ENCODE data around the gene MRPS22. TPM values are rescaled to one million over a fixed set of nuclear protein-coding genes. Genes with fewer than 3 reads are reported as not detected.

MRPS22 gene
- total and polyA plus RNA-seq, 2 of the 13 experiments (the other 11 are each of a cell fraction or from before 2014, with no cell fraction given): 52.7 to 113 TPM

DNA sequence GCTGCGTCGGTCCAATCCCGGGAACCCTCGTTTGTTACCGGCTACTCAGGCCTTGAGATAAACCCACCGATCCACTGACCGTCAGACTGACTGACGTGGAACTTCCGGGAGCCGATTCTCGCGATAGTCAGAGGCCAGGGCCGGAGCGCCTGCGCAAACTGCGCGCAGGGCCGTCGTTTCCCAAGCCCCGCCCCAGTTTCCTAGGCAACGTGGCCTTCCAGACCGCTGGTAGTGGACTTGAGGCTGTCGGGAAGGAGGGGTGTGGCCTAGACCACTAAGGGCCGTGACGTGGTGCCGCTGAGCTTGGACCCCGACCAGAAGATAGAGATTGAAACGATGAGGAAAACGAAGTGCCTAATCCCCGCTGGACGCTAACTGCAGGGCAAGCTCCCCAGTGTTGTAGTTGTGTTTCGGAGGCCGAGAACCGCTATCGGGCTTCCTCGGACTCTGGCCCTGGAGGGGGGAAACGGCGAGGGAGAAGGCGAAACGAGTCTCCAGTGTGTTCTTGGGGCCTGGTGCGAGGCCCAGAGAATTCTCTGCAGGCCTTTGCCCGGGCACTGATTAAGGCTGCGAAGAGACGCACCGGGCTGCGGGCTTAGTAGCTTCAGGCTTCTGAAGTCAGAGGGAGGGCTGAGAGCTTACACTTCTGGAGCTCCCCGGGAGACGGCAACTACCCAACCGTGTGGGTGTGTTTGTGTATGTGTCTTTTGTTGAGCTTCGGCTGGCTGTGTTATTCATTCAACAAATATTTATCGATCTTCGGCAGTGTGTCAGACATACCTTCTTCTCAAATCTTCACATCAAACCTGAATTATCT lies 45.9 kb downstream of the MRPS22 start, which contains the start of gene COPB2 (continued):
- TF ChIP-seq, protein P1, sequence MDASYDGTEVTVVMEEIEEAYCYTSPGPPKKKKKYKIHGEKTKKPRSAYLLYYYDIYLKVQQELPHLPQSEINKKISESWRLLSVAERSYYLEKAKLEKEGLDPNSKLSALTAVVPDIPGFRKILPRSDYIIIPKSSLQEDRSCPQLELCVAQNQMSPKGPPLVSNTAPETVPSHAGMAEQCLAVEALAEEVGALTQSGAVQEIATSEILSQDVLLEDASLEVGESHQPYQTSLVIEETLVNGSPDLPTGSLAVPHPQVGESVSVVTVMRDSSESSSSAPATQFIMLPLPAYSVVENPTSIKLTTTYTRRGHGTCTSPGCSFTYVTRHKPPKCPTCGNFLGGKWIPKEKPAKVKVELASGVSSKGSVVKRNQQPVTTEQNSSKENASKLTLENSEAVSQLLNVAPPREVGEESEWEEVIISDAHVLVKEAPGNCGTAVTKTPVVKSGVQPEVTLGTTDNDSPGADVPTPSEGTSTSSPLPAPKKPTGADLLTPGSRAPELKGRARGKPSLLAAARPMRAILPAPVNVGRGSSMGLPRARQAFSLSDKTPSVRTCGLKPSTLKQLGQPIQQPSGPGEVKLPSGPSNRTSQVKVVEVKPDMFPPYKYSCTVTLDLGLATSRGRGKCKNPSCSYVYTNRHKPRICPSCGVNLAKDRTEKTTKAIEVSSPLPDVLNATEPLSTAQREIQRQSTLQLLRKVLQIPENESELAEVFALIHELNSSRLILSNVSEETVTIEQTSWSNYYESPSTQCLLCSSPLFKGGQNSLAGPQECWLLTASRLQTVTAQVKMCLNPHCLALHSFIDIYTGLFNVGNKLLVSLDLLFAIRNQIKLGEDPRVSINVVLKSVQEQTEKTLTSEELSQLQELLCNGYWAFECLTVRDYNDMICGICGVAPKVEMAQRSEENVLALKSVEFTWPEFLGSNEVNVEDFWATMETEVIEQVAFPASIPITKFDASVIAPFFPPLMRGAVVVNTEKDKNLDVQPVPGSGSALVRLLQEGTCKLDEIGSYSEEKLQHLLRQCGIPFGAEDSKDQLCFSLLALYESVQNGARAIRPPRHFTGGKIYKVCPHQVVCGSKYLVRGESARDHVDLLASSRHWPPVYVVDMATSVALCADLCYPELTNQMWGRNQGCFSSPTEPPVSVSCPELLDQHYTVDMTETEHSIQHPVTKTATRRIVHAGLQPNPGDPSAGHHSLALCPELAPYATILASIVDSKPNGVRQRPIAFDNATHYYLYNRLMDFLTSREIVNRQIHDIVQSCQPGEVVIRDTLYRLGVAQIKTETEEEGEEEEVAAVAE (CRISPR knock-in tag; IDR thresholded peaks at IDR 0.05; ENCODE audit: borderline replicate concordance): peak; percentile 23; the same call in 1 of the 2 replicates
- TF ChIP-seq, protein P2, sequence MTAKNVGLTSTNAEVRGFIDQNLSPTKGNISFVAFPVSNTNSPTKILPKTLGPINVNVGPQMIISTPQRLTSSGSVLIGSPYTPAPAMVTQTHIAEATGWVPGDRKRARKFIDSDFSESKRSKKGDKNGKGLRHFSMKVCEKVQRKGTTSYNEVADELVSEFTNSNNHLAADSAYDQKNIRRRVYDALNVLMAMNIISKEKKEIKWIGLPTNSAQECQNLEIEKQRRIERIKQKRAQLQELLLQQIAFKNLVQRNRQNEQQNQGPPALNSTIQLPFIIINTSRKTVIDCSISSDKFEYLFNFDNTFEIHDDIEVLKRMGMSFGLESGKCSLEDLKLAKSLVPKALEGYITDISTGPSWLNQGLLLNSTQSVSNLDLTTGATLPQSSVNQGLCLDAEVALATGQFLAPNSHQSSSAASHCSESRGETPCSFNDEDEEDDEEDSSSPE (CRISPR knock-in tag; IDR thresholded peaks at IDR 0.05): 0 out of 2 replicates have a peak, but pooled peaks have one; percentile 23
- TF ChIP-seq NRL (CRISPR knock-in tag; IDR thresholded peaks at IDR 0.05; ENCODE audit: borderline replicate concordance): peak; percentile 76
- peak; percentile 46; the same call in 1 of the 2 replicates for TF ChIP-seq ZNF816 (CRISPR knock-in tag; IDR thresholded peaks at IDR 0.05; ENCODE audit: borderline replicate concordance)
- no peak for TF ChIP-seq TMF1 (CRISPR knock-in tag; IDR thresholded peaks at IDR 0.05; ENCODE audit: low read depth)
- 0 out of 2 replicates have a peak, but pooled peaks have one; percentile 38 for TF ChIP-seq ZNF337 (CRISPR knock-in tag; IDR thresholded peaks at IDR 0.05; ENCODE audit: borderline replicate concordance, low read depth)
- peak; percentile 97 for TF ChIP-seq NAIF1 (CRISPR knock-in tag; IDR thresholded peaks at IDR 0.05; ENCODE audit: borderline replicate concordance)
- no peak; the same call in 1 of the 2 replicates for TF ChIP-seq WIZ (CRISPR knock-in tag; IDR thresholded peaks at IDR 0.05)
- TF ChIP-seq RXRB (CRISPR knock-in tag; IDR thresholded peaks at IDR 0.05; ENCODE audit: borderline replicate concordance): 0 out of 2 replicates have a peak, but pooled peaks have one; percentile 13
- TF ChIP-seq GLI4 (CRISPR knock-in tag; IDR thresholded peaks at IDR 0.05; ENCODE audit: borderline replicate concordance): no peak
- peak; percentile 50; the same call in 1 of the 2 replicates for TF ChIP-seq NKX3-1 (CRISPR knock-in tag; IDR thresholded peaks at IDR 0.05)
- no peak for TF ChIP-seq ZNF530 (CRISPR knock-in tag; IDR thresholded peaks at IDR 0.05; ENCODE audit: low read depth)
- TF ChIP-seq REPIN1 (CRISPR knock-in tag; IDR thresholded peaks at IDR 0.05; ENCODE audit: borderline replicate concordance, low read depth): peak; percentile 67; the same call in 1 of the 2 replicates
- 0 out of 2 replicates have a peak, but pooled peaks have one; percentile 17 for TF ChIP-seq SIN3B (IDR thresholded peaks at IDR 0.05; ENCODE audit: low read length)
- no peak; the same call in 1 of the 2 replicates for TF ChIP-seq ZFP82 (CRISPR knock-in tag; IDR thresholded peaks at IDR 0.05; ENCODE audit: borderline replicate concordance)
- TF ChIP-seq HOXA5 (CRISPR knock-in tag; IDR thresholded peaks at IDR 0.05): peak; percentile 67
- TF ChIP-seq, protein P3, sequence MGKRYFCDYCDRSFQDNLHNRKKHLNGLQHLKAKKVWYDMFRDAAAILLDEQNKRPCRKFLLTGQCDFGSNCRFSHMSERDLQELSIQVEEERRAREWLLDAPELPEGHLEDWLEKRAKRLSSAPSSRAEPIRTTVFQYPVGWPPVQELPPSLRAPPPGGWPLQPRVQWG (CRISPR knock-in tag; IDR thresholded peaks at IDR 0.05; ENCODE audit: borderline replicate concordance, low read depth): no peak
- TF ChIP-seq SPEN (CRISPR knock-in tag; IDR thresholded peaks at IDR 0.05; ENCODE audit: low read depth): peak; percentile 93
- 0 out of 2 replicates have a peak, but pooled peaks have one; percentile 85 for TF ChIP-seq PAX8 (CRISPR knock-in tag; IDR thresholded peaks at IDR 0.05; ENCODE audit: borderline replicate concordance)
- peak; percentile 27; the same call in 1 of the 2 replicates for TF ChIP-seq ZNF792 (CRISPR knock-in tag; IDR thresholded peaks at IDR 0.05)
- TF ChIP-seq, protein P4, sequence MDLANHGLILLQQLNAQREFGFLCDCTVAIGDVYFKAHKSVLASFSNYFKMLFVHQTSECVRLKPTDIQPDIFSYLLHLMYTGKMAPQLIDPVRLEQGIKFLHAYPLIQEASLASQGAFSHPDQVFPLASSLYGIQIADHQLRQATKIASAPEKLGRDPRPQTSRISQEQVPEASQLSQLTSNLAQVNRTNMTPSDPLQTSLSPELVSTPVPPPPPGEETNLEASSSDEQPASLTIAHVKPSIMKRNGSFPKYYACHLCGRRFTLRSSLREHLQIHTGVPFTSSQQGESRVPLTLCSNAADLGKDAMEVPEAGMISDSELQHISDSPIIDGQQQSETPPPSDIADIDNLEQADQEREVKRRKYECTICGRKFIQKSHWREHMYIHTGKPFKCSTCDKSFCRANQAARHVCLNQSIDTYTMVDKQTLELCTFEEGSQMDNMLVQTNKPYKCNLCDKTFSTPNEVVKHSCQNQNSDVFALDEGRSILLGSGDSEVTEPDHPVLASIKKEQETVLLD (CRISPR knock-in tag; IDR thresholded peaks at IDR 0.05; ENCODE audit: low read depth): 0 out of 2 replicates have a peak, but pooled peaks have one; percentile 45

Measured in HepG2 (cell line).